HG02642 (cell line): ENCODE data around the gene BASP1.
"Not testable (repeated sequence)": the region's sequence is repeated elsewhere in the genome, so short reads cannot be mapped to it uniquely, and the experiment has no call there.

Source experiments
- ATAC-seq: cut with Tn5 transposase; IDR thresholded peaks from one replicate; pipeline ENCODE4 v1.9.1; 2021; ENCODE audit warnings: mild to moderate bottlenecking; ENCODE audit not compliant: unreplicated experiment, poor library complexity

BASP1 gene

DNA sequence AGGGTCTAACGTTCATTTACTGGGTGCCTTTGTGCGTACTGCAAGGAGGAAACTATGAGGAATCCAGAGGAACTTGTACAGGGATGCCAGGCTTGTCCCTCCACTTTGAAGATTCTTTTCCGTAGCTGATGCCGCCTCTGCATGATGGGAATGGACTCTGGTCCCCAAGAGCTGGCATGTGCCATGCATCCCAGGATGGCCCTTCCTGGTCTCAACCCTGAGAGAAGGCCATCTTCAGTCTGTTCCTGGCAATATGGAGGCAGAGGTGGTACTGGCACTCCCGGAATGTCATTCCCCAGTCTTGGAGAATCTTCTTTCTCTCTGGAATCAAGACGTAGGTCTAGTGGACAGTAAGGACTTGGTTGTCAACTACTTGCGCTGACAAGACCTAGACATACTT is 61.5 kb downstream of the BASP1 start:
- ATAC-seq = no peak

DNA sequence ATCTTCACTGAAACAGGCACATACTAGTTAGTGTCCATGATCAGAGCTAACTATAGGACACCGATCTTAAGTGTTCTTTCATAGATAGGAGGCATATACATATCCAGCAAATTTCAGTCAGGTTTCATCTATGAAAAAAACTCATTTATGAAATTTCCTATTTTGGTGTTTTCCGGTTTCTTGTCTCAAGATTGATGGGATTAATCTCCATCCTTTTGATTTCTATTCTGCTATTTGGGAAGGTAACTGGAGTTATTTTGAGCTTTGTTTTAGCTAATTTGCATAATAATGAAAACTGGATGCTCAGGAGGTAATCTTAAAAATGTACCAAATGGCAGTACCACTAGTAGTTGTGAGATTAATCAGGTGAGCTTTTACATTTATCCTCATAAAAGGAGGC is 62.1 kb downstream of the BASP1 start:
- ATAC-seq = no peak

DNA sequence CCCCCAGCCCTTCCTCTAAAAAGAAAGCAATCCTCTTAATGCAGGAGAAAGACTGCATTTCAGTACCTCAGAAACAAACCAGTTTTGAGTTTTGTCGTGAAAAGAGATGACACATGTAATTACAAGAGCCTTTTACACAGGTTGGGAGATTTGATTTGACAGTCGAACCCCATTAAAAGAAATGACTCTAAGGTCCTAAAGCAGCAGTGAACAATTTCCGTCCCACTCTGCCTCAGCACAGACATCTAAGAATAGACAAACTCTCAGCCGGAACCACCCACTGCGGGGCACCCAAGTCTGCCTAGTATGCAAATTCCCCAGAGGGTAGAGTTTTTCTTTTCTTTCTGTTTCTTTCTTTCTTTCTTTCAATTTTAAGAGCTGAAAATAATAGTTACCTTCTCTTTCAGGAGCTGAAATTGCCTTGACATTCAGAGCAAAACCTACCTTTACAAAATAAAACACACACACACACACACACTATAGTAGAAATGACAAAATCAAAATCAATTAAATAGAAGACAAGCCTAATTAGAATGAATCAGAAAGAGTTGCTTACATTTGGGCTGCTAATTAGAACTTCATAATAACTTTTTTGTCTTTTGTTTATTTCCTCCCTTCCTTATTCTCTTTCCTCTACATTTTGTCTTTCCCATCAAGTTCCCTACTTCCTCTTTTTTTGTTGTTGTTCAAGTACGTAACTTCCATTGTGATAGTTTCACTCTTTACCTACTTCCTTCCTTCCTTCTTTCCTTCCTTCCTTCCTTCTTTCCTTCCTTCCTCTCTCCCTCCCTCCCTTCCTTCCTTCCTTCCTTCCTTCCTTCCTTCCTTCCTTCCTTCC is 65.1 kb downstream of the BASP1 start:
- ATAC-seq = peak; percentile 98

DNA sequence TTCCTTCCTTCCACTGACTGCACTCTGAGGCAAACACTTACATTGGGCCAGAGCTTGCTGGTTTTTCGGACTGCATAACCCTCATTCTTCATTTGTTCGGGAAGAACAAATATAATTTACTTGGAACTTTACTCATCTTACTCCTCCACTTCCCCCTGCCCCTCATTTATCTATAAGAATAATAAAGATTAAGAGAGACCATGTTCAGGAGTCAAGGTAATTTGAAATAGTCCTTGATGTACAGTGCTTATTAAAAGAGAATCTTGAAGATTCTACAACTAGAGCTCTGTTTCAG is 65.6 kb downstream of the BASP1 start:
- ATAC-seq = no peak

DNA sequence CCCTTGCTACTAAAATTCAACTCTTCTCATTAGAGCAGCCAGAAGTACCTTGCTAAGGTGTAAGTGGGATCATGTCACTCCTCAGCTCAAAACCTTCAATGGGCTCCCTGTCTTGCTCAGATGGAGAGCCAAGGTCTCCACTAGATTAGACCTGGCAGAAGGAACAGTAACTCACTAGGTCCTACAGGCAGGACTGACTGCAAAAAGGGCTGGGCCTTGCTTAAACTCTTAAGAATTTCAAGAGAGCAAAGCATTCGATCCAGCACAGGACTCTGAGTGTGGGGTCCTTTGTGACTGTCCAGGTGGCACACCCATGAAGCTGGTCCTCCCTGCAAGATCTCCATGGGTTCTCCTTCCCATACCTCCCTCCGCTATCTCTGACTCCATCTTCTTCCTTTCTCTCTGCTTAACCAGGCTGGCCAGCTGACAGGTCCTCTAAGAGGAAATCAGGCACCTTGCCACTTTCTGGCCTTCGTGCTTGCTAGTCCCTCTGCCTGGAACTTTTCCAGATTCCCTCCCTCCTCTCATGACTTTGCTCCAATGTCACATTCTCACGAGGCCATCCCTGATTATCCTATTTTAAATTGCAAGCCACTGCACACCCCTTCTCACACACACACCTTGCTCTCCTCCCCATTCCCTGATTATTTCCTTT is 70.2 kb downstream of the BASP1 start:
- ATAC-seq = no peak

DNA sequence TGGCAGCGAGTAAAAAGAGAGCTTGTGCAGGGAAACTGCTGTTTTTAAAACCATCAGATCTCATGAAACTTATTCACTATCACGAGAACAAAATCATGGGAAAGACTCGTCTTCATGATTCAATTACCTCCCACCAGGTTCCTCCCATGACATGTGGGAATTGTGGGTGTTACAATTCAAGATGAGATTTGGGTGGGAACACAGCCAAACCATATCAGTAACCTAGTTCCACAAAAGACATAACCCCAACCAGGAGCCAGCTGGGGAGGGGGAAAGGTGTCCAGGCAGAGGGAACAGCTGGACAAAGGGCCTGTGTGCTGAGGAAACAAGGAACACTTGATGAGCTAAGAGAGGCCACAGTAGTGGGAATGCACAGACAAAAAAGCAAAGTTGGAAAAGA is 71.1 kb downstream of the BASP1 start:
- no peak for ATAC-seq

DNA sequence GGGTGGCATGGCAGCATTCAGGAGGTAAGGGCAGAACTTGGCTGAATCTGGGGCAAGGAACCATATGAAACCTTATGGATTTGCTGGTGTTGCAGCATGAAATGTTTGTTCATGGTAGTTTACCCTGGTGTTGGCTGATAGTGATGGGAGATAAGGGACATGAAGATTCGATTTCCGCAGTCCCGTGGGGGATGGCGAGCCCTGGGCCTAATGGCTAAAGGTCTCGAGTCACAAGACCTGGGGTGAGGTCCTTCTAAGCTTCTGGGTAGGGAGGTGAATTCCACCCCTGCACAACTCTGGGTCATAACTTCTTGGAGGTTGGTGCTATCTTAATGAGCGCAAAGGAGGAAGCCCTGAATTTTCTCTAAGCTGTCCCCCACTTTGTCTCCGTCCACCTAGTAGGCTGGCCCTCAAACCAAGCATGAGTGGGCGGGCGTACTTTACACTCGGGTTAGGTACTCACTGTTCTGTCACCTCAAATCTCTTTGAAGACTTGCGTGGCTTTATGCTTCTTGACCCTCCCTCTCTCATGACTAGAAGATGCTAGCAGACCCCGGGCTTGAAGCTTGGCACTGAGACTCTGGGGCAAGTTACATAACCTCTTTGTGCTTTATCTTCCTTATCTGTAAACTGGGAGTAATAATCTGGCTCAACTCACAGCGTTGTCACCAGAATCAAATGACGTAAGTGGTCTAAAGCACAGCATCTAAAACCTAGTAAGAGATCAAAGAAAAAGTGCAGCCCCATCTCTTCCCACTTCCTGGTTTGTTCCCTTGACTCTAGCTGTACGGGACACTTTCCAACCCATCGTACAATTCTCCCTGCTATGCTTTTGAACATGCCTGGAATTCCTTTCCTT is 72.5 kb downstream of the BASP1 start:
- no peak for ATAC-seq

DNA sequence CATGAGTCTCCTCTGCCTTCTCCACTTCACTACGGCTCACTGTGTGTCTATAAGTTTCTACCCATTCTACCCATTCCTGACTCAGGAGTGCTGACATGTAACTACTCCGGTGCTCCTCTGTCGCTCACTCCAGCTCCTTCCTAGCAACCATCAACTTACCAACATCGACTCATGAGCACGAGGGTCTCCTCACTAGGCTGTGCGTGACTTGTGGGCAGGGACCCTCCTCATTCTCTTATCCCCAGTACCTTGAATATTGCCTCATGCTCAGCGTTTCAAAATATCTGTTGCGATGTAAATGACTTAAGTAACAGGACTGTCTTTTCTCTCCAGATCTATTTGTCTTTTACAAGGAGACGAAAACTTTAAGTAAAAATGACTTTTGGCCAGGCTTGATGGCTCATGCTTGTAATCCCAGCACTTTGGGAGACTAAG is 73.1 kb downstream of the BASP1 start:
- ATAC-seq = no peak

DNA sequence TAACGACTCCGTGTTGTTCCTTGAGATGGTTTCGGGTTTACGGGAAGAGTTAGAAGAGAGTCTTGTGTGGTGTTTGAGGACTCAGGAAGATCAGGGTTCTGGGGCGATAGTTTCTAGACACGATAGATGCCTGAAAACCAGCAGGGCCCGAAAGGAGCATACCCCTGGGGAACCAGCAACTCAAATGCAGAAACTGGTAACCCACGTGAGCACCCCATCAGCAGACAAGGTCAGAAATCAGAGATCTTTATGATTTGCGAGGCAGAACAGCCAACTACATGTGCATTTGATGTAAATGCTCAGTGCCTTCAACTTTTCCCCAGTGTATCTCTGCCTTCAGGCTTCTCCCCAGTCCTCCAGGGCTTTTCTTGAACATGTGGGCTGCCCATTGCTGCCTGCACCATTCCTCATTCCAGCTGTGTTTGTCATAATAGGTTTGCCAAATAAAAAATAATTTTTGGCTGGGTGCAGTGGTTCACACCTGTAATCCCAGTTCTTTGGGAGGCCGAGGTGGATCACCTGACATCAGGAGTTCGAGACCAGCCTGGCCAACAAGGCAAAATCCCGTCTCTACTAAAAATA is 75.1 kb downstream of the BASP1 start:
- ATAC-seq = no peak

DNA sequence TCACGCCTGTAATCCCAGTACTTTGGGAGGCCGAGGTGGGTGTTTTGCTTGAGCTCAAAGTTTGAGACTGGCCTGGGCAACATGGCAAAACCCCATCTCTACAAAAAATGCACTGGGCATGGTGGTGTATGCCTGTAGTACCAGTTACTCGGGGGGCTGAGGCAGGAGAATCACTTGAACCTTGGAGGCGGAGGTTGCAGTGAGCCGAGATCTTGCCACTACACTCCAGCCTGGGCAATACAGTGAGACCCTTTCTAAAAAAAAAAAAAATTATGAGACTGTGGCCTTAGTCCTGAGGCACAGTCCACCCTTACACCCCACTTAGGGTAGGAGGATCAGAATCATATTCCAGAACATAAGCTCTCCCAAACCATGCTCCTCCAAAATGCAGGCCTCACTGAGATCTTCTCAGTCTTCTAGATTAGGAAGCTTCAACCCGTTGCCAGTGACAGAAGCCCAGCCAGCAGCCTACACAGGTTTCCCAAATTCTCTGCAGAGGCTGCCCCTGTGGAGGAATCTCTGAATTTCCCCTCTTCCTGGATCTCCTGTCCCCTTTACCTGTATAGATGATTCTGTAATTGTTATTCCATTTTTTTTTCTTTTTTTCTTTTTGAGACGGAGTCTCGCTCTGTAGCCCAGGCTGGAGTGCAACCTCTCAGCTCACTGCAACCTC is 77.3 kb downstream of the BASP1 start:
- ATAC-seq = no peak

DNA sequence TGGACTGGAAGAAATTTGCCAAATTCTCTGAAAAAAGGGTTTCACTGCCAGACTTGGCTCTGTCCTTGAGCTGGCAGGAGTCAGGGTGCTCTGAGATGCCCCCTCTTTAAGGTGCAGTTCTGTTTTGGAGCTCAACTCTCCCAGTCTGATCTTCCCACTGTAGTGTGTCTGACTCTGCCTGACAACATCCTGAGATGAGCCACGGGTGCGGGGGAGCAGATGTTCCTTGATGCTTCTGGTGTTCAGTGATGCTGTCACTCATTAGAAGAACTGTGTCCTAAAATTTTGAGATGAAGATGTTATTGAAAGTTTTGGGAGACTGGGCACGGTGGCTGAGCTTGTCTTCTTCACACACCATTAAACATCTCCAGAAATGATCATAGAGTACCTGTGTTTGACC is 78.2 kb downstream of the BASP1 start:
- no peak for ATAC-seq

DNA sequence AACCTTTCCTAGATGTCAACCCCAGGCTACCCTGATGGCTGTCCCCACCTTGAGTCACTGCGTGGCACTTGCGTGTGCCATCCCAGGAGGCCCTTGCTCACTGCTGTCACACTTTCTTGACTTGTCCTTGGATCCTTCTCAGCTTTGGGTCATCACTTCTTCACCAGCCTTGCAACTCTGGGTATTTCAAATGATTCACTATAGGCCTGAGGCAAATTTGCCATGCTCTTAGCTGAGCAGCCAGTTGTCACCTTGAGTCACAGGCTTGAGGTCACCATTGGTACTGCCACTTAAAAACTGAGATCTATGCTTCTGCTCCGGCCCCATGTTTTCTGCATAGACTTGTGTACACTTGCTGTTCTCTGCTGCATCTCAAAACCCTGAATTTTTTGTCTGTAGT is 84.7 kb downstream of the BASP1 start:
- ATAC-seq = no peak

DNA sequence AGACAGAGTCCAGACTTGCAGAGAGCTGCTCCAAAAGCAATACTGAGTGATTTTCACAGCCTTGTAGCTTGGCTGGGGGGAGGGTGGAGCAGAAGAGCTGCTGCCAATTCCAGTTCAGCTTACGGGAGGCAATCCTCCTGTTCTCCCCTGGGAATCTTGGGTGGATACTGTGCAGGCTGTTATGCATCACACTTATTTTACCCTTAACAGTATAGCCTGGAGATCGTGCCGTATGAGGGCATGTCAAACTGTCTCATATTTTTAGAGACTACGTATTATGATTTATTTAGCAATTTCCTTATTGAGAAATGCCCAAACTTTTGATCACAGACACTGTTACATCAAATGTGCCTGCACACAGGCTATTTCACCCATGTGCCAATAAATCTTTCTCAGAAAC is 85.2 kb downstream of the BASP1 start:
- no peak for ATAC-seq

DNA sequence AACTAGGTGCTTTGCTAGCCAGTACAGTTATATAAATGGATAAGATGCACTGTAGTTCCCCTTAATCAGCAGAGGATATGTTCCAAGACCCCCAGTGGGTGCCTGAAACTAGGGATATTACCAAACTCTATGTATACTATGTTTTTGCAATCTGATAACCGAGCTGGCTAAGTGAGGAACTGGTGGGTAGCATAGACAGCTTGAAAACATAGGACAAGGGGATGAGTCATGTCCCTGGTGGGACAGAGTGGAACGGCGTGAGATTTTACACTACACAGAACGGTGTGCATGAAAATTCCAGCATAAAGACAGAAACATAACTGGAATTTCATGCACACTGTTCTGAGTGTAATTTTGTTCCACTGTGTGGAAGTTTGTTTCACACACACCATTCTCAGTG is 86.9 kb downstream of the BASP1 start:
- no peak for ATAC-seq

DNA sequence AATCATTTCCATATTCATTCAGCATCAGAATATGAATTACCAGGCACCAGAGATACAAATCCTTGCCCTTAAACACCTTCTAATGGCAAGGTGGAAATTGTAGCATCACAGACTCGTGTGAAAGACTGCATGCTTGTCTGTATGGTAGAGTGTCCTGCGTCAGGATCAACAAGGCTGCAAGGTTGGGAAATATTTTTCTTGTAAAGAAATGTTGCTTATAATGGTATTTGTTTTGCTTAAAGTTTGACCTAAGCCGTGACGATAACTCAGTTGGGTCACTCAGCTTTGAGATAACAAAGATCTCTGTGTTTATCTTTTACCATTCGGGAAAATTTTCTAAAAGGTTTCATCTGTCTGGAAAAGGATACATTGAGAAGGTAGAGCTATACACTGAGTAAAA is 87.6 kb downstream of the BASP1 start:
- no peak for ATAC-seq

DNA sequence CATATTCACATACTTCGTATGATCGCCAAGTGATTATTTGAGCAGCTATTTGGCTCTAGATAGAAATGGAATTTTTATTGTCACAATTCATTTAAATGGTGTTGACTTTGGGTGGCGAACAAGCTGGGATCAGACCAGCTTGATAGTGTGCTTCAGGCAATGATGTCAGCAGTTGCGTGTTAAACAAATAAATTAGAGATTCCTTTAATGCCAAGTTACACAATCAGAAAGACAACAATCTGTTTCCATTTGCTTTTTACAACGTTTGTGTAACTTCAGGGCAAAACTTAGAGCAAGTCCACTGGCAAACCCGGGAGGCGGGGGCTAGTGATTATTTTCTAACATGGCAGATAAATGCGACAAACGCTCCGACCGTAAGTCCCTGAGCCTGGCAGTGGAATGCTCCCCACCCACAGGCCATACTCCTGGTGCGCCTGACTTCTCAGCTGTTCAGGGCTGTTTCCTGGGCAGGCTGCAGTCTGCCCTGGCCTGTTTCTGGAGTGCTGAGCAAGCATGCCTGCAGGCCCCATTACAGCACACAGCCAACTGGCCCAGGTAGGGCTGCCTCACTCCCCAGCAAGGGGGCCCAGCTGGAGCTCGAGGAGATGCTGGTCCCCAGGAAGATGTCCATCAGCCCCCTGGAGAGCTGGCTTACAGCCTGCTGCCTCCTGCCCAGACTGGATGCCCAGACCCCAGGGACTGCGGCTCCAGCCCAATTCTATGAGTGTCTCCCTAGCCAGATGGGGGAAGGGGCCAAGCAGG is 88.7 kb downstream of the BASP1 start:
- ATAC-seq = no peak

DNA sequence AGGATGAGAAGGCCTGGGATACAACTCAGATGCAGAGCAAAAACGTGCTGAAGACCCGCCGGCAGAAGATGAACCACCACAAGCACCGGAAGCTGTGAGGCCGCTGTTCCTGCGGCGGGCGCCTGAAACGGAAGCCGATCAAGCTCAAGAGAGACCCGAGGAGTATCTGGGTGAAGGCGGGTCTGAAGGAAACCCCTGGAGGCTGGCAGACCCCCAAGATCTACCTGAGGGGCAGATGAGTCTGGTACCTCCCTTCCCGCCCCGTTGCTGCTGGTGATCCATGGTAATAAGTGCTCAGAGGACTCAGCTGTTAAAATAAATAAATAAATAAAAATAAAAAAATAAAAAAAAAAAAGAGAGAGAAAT is 89.3 kb downstream of the BASP1 start:
- no peak for ATAC-seq

DNA sequence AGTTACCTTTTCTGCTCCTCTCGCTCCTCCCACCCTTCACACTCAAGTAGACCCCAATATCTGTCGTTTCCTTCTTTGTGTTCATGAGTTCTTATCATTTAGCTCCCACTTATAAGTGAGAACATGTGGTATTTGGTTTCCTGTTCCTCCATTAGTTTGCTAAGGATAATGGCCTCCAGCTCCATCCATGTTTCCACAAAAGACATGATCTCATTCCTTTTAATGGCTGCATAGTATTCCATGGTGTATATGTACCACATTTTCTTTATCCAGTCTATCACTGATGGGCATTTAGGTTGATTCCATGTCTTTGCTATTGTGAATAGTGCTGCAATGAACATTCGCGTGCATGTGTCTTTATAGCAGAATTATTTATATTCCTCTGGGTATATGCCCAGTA is 90.0 kb downstream of the BASP1 start:
- not testable (repeated sequence) for ATAC-seq

DNA sequence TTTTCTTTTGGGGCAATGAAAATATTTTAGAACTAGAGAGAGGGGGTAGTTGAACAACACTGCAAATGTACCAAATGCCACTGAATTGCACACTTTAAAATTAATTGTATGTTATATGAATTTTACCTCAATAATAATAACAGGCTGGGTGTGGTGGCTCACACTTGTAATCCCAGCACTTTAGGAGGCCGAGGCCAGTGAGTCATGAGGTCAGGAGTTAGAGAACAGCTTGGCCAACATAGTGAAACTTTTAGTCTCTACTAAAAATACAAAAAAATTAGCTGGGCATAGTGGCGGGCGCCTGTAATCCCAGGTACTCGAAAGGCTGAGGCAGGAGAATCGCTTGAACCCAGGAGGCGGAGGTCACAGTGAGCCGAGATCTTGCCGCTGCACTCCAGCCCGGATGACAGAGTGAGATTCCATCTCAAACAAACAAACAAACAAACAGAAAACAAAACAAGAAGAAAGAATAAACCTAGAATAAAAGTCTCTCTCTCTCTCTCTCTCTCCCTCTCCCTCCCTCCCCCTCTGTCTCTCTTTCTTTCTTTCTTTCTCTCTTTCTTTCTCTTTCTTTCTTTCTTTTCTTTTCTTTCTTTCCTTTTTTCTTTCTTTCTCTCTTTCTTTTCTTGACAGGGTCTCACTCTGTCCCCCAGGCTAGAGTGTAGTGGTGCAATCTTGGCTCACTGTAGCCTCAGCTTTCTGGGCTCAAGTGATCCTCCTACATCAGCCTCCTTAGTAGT is 91.1 kb downstream of the BASP1 start:
- ATAC-seq = no peak
